ENCODE data around the gene ZNF830.
A peak's percentile ranks its signal among the peaks of the same experiment; 100 is the strongest.
"Not testable (repeated sequence)": the region's sequence is repeated elsewhere in the genome, so short reads cannot be mapped to it uniquely, and the experiment has no call there.

Gene ZNF830

GRCh38 chr17:34991606-34992005 is 30.3 kb downstream of the ZNF830 start:
- no peak for DNase-seq

GRCh38 chr17:34993031-34993430 is 31.7 kb downstream of the ZNF830 start:
- no peak for DNase-seq

GRCh38 chr17:34996422-34997285 is 35.3 kb downstream of the ZNF830 start:
- DNase-seq: no peak

- DNase-seq: peak; percentile 70
Measured at GRCh38 chr17:34997355-34997862, 36.1 kb downstream of the ZNF830 start.

- DNase-seq: no peak
Measured at GRCh38 chr17:34998205-34998604, 36.9 kb downstream of the ZNF830 start.

GRCh38 chr17:34999456-34999855 is 38.1 kb downstream of the ZNF830 start:
- DNase-seq: no peak

- not testable (repeated sequence) for DNase-seq
Measured at GRCh38 chr17:35000965-35001364, 39.6 kb downstream of the ZNF830 start.

GRCh38 chr17:35001549-35001948 is 40.2 kb downstream of the ZNF830 start:
- no peak for DNase-seq

- DNase-seq: peak; percentile 55
Measured at GRCh38 chr17:35002876-35003551, 41.7 kb downstream of the ZNF830 start.

- no peak for DNase-seq
Measured at GRCh38 chr17:35003778-35004177, 42.4 kb downstream of the ZNF830 start.

GRCh38 chr17:35006345-35006744 is 45.0 kb downstream of the ZNF830 start:
- DNase-seq: no peak

GRCh38 chr17:35006961-35007360 is 45.6 kb downstream of the ZNF830 start:
- no peak for DNase-seq

GRCh38 chr17:35010093-35010492 is 48.8 kb downstream of the ZNF830 start:
- DNase-seq: no peak

GRCh38 chr17:35011671-35012216 is 50.4 kb downstream of the ZNF830 start:
- DNase-seq: no peak
